H9 (cell line): ENCODE data around the gene ARFGEF2. TPM values are rescaled to one million over a fixed set of nuclear protein-coding genes. Genes with fewer than 3 reads are reported as not detected.

Experiments used
- DNase-seq: peaks from one replicate; pipeline ENCODE4 v3.0.0-alpha.2; 2017
- H2AFZ ChIP-seq: one replicate; pipeline ENCODE4 v1.6.1; 2013; ENCODE audit warnings: mild to moderate bottlenecking, low read length, control low read depth, moderate library complexity
- H2AK5ac ChIP-seq: 2 replicates; pipeline ENCODE4 v1.6.1; 2013; ENCODE audit warnings: low read length, control low read depth, mixed read lengths; ENCODE audit not compliant: insufficient read length
- H2BK120ac ChIP-seq: one replicate; pipeline ENCODE4 v1.6.1; 2013; ENCODE audit warnings: low read depth, mild to moderate bottlenecking, low read length, control low read depth, inconsistent platforms; ENCODE audit not compliant: poor library complexity, severe bottlenecking
- H2BK12ac ChIP-seq: 2 replicates; pipeline ENCODE4 v1.6.1; 2013; ENCODE audit warnings: low read length, control low read depth, mixed read lengths, low read depth; ENCODE audit not compliant: insufficient read length
- H2BK15ac ChIP-seq: 2 replicates; pipeline ENCODE4 v1.6.1; 2013; ENCODE audit warnings: low read depth, low read length, control low read depth
- H2BK20ac ChIP-seq: one replicate; pipeline ENCODE4 v1.6.1; 2013; ENCODE audit warnings: low read depth, mild to moderate bottlenecking, low read length, control low read depth, inconsistent platforms; ENCODE audit not compliant: poor library complexity, severe bottlenecking
- H2BK5ac ChIP-seq: 2 replicates; pipeline ENCODE4 v1.6.1; 2013; ENCODE audit warnings: low read length, control low read depth, mixed read lengths; ENCODE audit not compliant: insufficient read length
- H3K14ac ChIP-seq: 2 replicates; pipeline ENCODE4 v1.6.1; 2013; ENCODE audit warnings: low read length, control low read depth; ENCODE audit not compliant: insufficient read depth
- H3K18ac ChIP-seq: 2 replicates; pipeline ENCODE4 v1.6.1; 2013; ENCODE audit warnings: low read depth, mild to moderate bottlenecking, mixed read lengths, low read length, control low read depth; ENCODE audit not compliant: insufficient read length
- H3K23ac ChIP-seq: 2 replicates; pipeline ENCODE4 v1.6.1; 2013; ENCODE audit warnings: low read length, control low read depth, mixed read lengths, low read depth; ENCODE audit not compliant: insufficient read length
- H3K23me2 ChIP-seq: 2 replicates; pipeline ENCODE4 v1.6.1; 2013; ENCODE audit warnings: low read depth, mild to moderate bottlenecking, mixed read lengths, low read length, control low read depth; ENCODE audit not compliant: insufficient read length, poor library complexity, severe bottlenecking
- H3K27ac ChIP-seq: 2 replicates; pipeline ENCODE4 v1.5.1; 2013; ENCODE audit warnings: low read length, control low read depth, mixed read lengths, low read depth; ENCODE audit not compliant: insufficient read length
- H3K27me3 ChIP-seq: 2 replicates; pipeline ENCODE4 v1.6.1; 2013; ENCODE audit warnings: low read length, control low read depth, inconsistent platforms; ENCODE audit not compliant: insufficient read depth
- H3K4ac ChIP-seq: 2 replicates; pipeline ENCODE4 v1.6.1; 2013; ENCODE audit warnings: low read depth, mild to moderate bottlenecking, control low read depth, inconsistent platforms, low read length, moderate library complexity
- H3K4me1 ChIP-seq: 2 replicates; pipeline ENCODE4 v1.6.1; 2013; ENCODE audit warnings: low read length, control low read depth, inconsistent platforms; ENCODE audit not compliant: insufficient read depth
- H3K4me2 ChIP-seq: 2 replicates; pipeline ENCODE4 v1.6.1; 2013; ENCODE audit warnings: low read length, control low read depth, mixed read lengths; ENCODE audit not compliant: insufficient read length, insufficient read depth
- H3K56ac ChIP-seq: 2 replicates; pipeline ENCODE4 v1.6.1; 2013; ENCODE audit warnings: low read depth, mild to moderate bottlenecking, mixed read lengths, low read length, control low read depth; ENCODE audit not compliant: insufficient read length
- H3K79me1 ChIP-seq: 2 replicates; pipeline ENCODE4 v1.6.1; 2013; ENCODE audit warnings: low read depth, mild to moderate bottlenecking, moderate library complexity, low read length, control low read depth, inconsistent platforms; ENCODE audit not compliant: insufficient read depth, poor library complexity, severe bottlenecking
- H3K79me2 ChIP-seq: 2 replicates; pipeline ENCODE4 v1.6.1; 2013; ENCODE audit warnings: low read length, control low read depth, inconsistent platforms; ENCODE audit not compliant: insufficient read depth
- H3K9ac ChIP-seq: 2 replicates; pipeline ENCODE4 v1.6.1; 2013; ENCODE audit warnings: low read length, control low read depth, mixed read lengths; ENCODE audit not compliant: insufficient read length; ENCODE audit errors: extremely low read depth
- H3K9me3 ChIP-seq: one replicate; pipeline ENCODE4 v1.6.1; 2013; ENCODE audit warnings: low read depth, low read length, inconsistent platforms; ENCODE audit not compliant: control insufficient read depth
- H3T11ph ChIP-seq: one replicate; pipeline ENCODE4 v1.6.1; 2013; ENCODE audit warnings: mild to moderate bottlenecking, low read length, control low read depth, inconsistent platforms
- H4K20me1 ChIP-seq: one replicate; pipeline ENCODE4 v1.6.1; 2013; ENCODE audit not compliant: control insufficient read depth, insufficient read length, insufficient read depth
- H4K5ac ChIP-seq: 2 replicates; pipeline ENCODE4 v1.6.1; 2013; ENCODE audit warnings: low read depth, mild to moderate bottlenecking, mixed read lengths, low read length, control low read depth; ENCODE audit not compliant: insufficient read length
- H4K8ac ChIP-seq: replicated peaks from 2 replicates; pipeline ENCODE4 v1.6.1; 2013; ENCODE audit warnings: low read length, control low read depth, mixed read lengths, low read depth; ENCODE audit not compliant: insufficient read length
- H4K91ac ChIP-seq: 2 replicates; pipeline ENCODE4 v1.6.1; 2013; ENCODE audit warnings: low read depth, mild to moderate bottlenecking, moderate library complexity, mixed read lengths, low read length, control low read depth; ENCODE audit not compliant: insufficient read length
- H3K27ac Mint-ChIP-seq, 3 experiments: 2 replicates in 2 of 3; 3 replicates in 1 of 3; pipeline ENCODE4 v1.8.0; 2020 to 2021; ENCODE audit warnings: mixed read lengths in 3 of 3, mild to moderate bottlenecking in 1 of 3, moderate library complexity in 1 of 3
- H3K27me3 Mint-ChIP-seq: 2 replicates; pipeline ENCODE4 v1.8.0; 2021; ENCODE audit warnings: low read depth, mild to moderate bottlenecking, moderate library complexity, mixed read lengths
- H3K36me3 Mint-ChIP-seq, 3 experiments: 2 replicates in 2 of 3; 3 replicates in 1 of 3; pipeline ENCODE4 v1.8.0; 2020 to 2021; ENCODE audit warnings: low read depth in 3 of 3, mixed read lengths in 3 of 3; ENCODE audit not compliant: insufficient read depth in 1 of 3
- H3K4me1 Mint-ChIP-seq, 2 experiments: 2 replicates each; pipeline ENCODE4 v1.8.0; 2020; ENCODE audit warnings: mixed read lengths in 2 of 2
- H3K4me3 Mint-ChIP-seq, 2 experiments: 2 replicates in 1 of 2; 3 replicates in 1 of 2; pipeline ENCODE4 v1.8.0; 2020 to 2021; ENCODE audit warnings: mild to moderate bottlenecking in 2 of 2, mixed read lengths in 2 of 2, moderate library complexity in 1 of 2
- H3K9me3 Mint-ChIP-seq, 2 experiments: 2 replicates in 1 of 2; 3 replicates in 1 of 2; pipeline ENCODE4 v1.8.0; 2020; ENCODE audit warnings: mild to moderate bottlenecking in 2 of 2, mixed read lengths in 2 of 2, moderate library complexity in 1 of 2
- WGBS: extraction: QIAGEN DNeasy Blood & Tissue Kit; methylation state at CpG from one replicate; pipeline ENCODE4 v1.1.7; 2013; ENCODE audit warnings: missing lambda C conversion rate, low lambda C conversion rate, mixed read lengths; ENCODE audit not compliant: insufficient read length; ENCODE audit errors: extremely low coverage; 5-methylcytosine and 5-hydroxymethylcytosine counted together
- total RNA-seq: library from RNA; stranded (reverse); gene quantifications from 2 replicates; pipeline ENCODE4 v1.2.1, GENCODE V29; 2021
- TF ChIP-seq, protein P1 (sequence below): fragments of 200-600 bp; sonication (generic); conservative IDR thresholded peaks from 3 replicates; pipeline ENCODE4 v1.8.0; 2021; ENCODE audit warnings: antibody characterized with exemption, mild to moderate bottlenecking

The ARFGEF2 gene
- total RNA-seq, 1 experiment from 2014 or later = 16.6 TPM

DNA sequence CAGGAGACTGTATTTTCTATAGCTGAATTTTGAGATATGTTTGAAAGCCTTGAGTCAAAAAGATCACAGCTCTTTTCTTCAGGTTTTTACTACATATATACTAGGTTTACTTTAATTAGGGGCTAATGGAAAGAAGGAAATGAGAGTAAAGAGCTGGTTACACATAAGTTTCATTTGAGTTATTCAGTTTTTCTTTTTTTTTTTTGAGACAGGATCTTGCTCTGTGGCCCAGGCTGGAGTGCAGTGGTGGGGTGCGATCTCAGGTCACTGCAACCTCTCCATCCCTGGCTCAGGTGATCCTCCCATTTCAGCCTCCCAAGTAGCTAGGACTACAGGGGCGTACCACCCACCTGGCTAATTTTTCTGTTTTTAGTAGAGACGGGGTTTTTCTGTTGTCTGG lies 4.8 kb downstream of the ARFGEF2 start:
- Histone ChIP-seq H3K4ac (no peak overlapping the region), H3K14ac (no peak overlapping the region), H2BK15ac (no peak overlapping the region), H3K23ac (no peak overlapping the region), H4K5ac (no peak overlapping the region), H3K23me2 (peaks cover 7% of the 10 kb centered on the region), H3K79me2 (peaks cover 27% of the 10 kb centered on the region; the same call in 1 of the 2 replicates), H4K91ac (no peak overlapping the region), H3K18ac (no peak overlapping the region), H4K20me1 (no peaks in the 10 kb centered on the region), H3K9ac (no peak overlapping the region), H3K4me2 (no peak overlapping the region), H3K27me3 (no peaks in the 10 kb centered on the region), H2BK12ac (no peak overlapping the region), H3K4me1 (peaks cover 2% of the 10 kb centered on the region; the same call in 1 of the 2 replicates), H3K56ac (no peak overlapping the region), H2AK5ac (no peak overlapping the region), H4K8ac (no peak overlapping the region), H2AFZ (no peak overlapping the region), H3K9me3 (no peaks in the 10 kb centered on the region), H3K79me1 (peaks cover 12% of the 10 kb centered on the region), H2BK20ac (no peak overlapping the region), H2BK5ac (no peak overlapping the region), H2BK120ac (no peak overlapping the region), H3T11ph (no peak overlapping the region), H3K27ac (no peak overlapping the region)
- H3K4me1 Mint-ChIP-seq = peaks cover 12 to 17% of the 10 kb centered on the region in 2 experiments
- no peaks in the 10 kb centered on the region for H3K9me3 Mint-ChIP-seq
- no peaks in the 10 kb centered on the region for H3K27me3 Mint-ChIP-seq
- no peak overlapping the region for H3K4me3 Mint-ChIP-seq
- peaks cover 0 to 5% (median 2%) of the 10 kb centered on the region in 3 experiments; a peak in 2 of 7 replicates for H3K36me3 Mint-ChIP-seq
- WGBS = no CpG with 5 or more reads among the region's 3 CpGs
- DNase-seq = no peak
- H3K27ac Mint-ChIP-seq = no peak overlapping the region
- TF ChIP-seq, protein P1, sequence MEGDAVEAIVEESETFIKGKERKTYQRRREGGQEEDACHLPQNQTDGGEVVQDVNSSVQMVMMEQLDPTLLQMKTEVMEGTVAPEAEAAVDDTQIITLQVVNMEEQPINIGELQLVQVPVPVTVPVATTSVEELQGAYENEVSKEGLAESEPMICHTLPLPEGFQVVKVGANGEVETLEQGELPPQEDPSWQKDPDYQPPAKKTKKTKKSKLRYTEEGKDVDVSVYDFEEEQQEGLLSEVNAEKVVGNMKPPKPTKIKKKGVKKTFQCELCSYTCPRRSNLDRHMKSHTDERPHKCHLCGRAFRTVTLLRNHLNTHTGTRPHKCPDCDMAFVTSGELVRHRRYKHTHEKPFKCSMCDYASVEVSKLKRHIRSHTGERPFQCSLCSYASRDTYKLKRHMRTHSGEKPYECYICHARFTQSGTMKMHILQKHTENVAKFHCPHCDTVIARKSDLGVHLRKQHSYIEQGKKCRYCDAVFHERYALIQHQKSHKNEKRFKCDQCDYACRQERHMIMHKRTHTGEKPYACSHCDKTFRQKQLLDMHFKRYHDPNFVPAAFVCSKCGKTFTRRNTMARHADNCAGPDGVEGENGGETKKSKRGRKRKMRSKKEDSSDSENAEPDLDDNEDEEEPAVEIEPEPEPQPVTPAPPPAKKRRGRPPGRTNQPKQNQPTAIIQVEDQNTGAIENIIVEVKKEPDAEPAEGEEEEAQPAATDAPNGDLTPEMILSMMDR = no peak
